ENCODE measurements around the gene NPAT. TPM values are rescaled to one million over a fixed set of nuclear protein-coding genes. Genes with fewer than 3 reads are reported as not detected.
A peak's percentile ranks its signal among the peaks of the same experiment; 100 is the strongest.

The NPAT gene
- total and polyA plus RNA-seq, 2 experiments from 2014 or later, result 3.7 to 14.3 TPM

DNA sequence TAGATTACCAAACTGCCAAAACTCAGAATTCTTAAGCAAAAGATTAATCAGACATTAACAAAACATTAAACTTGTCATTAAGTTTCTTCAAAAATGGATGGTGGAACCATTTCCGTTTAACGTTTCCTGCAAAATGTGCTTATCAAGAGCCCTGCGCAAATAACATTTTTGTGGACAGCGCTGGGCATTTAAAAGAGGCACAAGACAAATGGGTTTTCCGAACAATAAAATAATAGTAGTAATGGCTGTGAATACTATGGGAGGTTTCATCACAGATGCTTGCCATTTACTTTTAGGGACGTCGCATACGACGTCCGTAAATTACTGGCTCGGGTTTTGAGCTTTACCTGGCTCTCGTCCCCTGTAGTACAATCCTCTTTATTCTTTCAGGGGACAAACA is 1.1 kb downstream of the NPAT start:
- WGBS (ENCODE audit: low lambda C conversion rate, missing lambda C conversion rate), result 5% methylated on average over 12 of the region's 12 CpGs
- no peaks in the 10 kb centered on the region for H4K20me1 ChIP-seq (ENCODE audit: insufficient read depth, poor library complexity, severe bottlenecking)
- no peaks in the 10 kb centered on the region for H3K9me2 ChIP-seq (replicated peaks; ENCODE audit: insufficient read depth)
- DNase-seq (ENCODE audit: low spot score), result no peak
- H2AFZ ChIP-seq, result peak overlapping the region; percentile 47
- peaks cover 13% of the 10 kb centered on the region for H3K4me1 ChIP-seq (ENCODE audit: insufficient read depth)
- H3K4me3 ChIP-seq, result peak overlapping the region; percentile 54
- no peaks in the 10 kb centered on the region for H3K27me3 ChIP-seq
- no peak for TF ChIP-seq EZH2 (IDR thresholded peaks at IDR 0.05; ENCODE audit: borderline replicate concordance)
- TF ChIP-seq, protein P1, sequence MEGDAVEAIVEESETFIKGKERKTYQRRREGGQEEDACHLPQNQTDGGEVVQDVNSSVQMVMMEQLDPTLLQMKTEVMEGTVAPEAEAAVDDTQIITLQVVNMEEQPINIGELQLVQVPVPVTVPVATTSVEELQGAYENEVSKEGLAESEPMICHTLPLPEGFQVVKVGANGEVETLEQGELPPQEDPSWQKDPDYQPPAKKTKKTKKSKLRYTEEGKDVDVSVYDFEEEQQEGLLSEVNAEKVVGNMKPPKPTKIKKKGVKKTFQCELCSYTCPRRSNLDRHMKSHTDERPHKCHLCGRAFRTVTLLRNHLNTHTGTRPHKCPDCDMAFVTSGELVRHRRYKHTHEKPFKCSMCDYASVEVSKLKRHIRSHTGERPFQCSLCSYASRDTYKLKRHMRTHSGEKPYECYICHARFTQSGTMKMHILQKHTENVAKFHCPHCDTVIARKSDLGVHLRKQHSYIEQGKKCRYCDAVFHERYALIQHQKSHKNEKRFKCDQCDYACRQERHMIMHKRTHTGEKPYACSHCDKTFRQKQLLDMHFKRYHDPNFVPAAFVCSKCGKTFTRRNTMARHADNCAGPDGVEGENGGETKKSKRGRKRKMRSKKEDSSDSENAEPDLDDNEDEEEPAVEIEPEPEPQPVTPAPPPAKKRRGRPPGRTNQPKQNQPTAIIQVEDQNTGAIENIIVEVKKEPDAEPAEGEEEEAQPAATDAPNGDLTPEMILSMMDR (IDR thresholded peaks at IDR 0.05; ENCODE audit: poor library complexity), result no peak
- no peak for TF ChIP-seq EZH2phosphoT487 (IDR thresholded peaks at IDR 0.05; ENCODE audit: low read depth, severe bottlenecking, unreplicated experiment)
- peak overlapping the region; percentile 86 for H3K4me2 ChIP-seq
- H3K36me3 ChIP-seq (replicated peaks; ENCODE audit: insufficient read depth, low read depth), result no peaks in the 10 kb centered on the region
- H3K9me3 ChIP-seq (ENCODE audit: low read depth), result no peaks in the 10 kb centered on the region
- H3K79me2 ChIP-seq, result peaks cover 82% of the 10 kb centered on the region
- peak overlapping the region; percentile 90 for H3K27ac ChIP-seq

DNA sequence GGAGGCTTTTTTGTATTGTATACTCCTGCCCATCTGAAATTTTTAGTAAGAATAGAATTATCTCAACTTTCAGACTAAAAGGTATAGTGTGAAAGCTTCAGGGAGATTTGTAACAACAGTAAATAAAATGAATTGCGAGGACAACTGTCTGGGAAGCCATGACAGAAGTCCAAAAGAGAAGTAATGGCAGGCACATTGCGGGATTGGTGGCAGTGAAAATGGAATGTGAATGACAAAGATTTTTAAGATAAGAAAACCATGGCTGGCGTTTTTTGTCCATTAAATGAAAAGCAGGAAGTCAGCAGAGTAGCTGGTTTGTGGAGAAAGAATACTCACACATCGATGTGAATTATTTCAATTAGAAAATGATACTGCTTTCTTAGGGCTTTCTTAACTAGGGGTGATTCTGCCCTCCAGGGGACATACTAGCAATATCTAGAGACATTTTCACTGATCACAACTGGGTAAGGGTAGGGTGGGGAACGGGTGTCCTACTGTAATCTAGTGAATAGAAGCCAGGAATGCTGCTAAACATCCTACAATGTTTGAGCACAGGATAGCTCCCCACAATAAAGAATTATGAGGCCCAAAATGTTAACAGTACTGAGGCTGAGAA is 1.6 kb downstream of the NPAT start:
- no peak for TF ChIP-seq EZH2 (IDR thresholded peaks at IDR 0.05; ENCODE audit: borderline replicate concordance)
- TF ChIP-seq, protein P1 (IDR thresholded peaks at IDR 0.05; ENCODE audit: poor library complexity), result peak; percentile 6
- WGBS (ENCODE audit: low lambda C conversion rate, missing lambda C conversion rate), result 49% methylated on average over 5 of the region's 5 CpGs
- Histone ChIP-seq H4K20me1 (ENCODE audit: insufficient read depth, poor library complexity, severe bottlenecking) (no peaks in the 10 kb centered on the region), H3K79me2 (peaks cover 82% of the 10 kb centered on the region), H3K9me2 (replicated peaks; ENCODE audit: insufficient read depth) (no peaks in the 10 kb centered on the region), H3K4me1 (ENCODE audit: insufficient read depth) (peaks cover 13% of the 10 kb centered on the region), H3K4me2 (peak overlapping the region; percentile 86), H3K36me3 (replicated peaks; ENCODE audit: insufficient read depth, low read depth) (no peaks in the 10 kb centered on the region), H3K9me3 (ENCODE audit: low read depth) (no peaks in the 10 kb centered on the region), H3K27me3 (no peaks in the 10 kb centered on the region), H2AFZ (peak overlapping the region; percentile 47), H3K27ac (peak overlapping the region; percentile 90), H3K4me3 (peak overlapping the region; percentile 54)
- DNase-seq (ENCODE audit: low spot score), result no peak

DNA sequence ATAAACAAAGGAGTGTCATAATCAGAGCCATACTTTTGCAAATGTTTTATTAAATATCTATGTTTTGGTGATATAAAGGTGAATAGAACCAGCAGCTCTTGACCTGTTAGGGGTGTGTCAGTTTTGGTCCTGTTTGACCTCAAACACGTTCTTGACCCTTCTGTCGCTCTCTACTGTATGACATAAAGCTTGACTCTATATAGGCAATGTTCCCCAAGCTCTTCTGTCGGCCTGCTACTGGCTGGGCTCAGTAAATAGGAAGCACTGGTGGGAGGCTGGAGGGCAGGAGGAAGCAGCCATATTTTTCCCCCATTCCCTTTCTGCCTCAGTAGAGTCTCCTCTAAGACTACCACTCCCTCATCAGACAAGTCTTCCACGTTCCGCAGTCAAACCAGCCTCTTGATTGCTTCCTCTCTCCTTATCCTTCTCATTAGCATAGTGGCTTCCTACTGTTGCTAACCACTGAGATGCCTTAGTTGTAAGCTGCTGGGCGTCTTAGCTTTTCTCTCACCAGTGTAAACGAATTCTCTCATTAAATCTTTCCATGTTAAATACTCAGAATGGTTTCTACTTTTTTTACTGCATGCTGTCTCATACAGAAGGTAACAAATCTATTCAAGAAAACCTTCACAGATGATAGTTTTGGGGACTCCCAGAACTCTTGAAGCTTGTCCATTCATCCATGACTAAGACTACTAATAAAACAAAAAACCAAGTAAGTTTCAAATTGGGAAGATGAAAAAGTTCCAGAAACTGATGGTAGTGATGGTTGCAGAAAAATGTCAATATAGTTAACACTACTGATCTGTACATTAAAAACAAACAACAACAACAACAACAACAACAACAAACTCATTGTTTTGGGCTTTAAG is 3.3 kb downstream of the NPAT start:
- H4K20me1 ChIP-seq (ENCODE audit: insufficient read depth, poor library complexity, severe bottlenecking), result no peaks in the 10 kb centered on the region
- no peak overlapping the region for H3K4me3 ChIP-seq
- H3K4me1 ChIP-seq (ENCODE audit: insufficient read depth), result peaks cover 9% of the 10 kb centered on the region
- no peak overlapping the region for H3K27ac ChIP-seq
- no peaks in the 10 kb centered on the region for H3K9me2 ChIP-seq (replicated peaks; ENCODE audit: insufficient read depth)
- peaks cover 76% of the 10 kb centered on the region for H3K79me2 ChIP-seq
- H2AFZ ChIP-seq, result no peak overlapping the region
- no peaks in the 10 kb centered on the region for H3K9me3 ChIP-seq (ENCODE audit: low read depth)
- H3K36me3 ChIP-seq (replicated peaks; ENCODE audit: insufficient read depth, low read depth), result no peaks in the 10 kb centered on the region
- TF ChIP-seq, protein P1 (IDR thresholded peaks at IDR 0.05; ENCODE audit: poor library complexity), result no peak
- TF ChIP-seq EZH2 (IDR thresholded peaks at IDR 0.05; ENCODE audit: borderline replicate concordance) (no peak), EZH2phosphoT487 (IDR thresholded peaks at IDR 0.05; ENCODE audit: low read depth, severe bottlenecking, unreplicated experiment) (no peak)
- no peak overlapping the region for H3K4me2 ChIP-seq
- H3K27me3 ChIP-seq, result no peaks in the 10 kb centered on the region
- DNase-seq (ENCODE audit: low spot score), result no peak
- 72% methylated on average over 7 of the region's 7 CpGs for WGBS (ENCODE audit: low lambda C conversion rate, missing lambda C conversion rate)

All from hepatocyte (in vitro differentiated cells).